ENCODE data around the gene TTYH1. TPM values are rescaled to one million over a fixed set of nuclear protein-coding genes. Genes with fewer than 3 reads are reported as not detected.

Gene TTYH1
- total RNA-seq, 1 donor from 2014 or later, result 72.2 TPM

Other genes starting within 250 kb of the TTYH1 start
- 2.9 TPM for gene TMC4, start 242.3 kb upstream of the TTYH1 start, total RNA-seq
- gene MBOAT7, start 225.9 kb upstream of the TTYH1 start, total RNA-seq, result 56.0 TPM
- gene TSEN34, start 224.2 kb upstream of the TTYH1 start, total RNA-seq, result 24.3 TPM
- 1,121 TPM for gene RPS9, start 214.6 kb upstream of the TTYH1 start, total RNA-seq
- gene LILRB3, start 192.5 kb upstream of the TTYH1 start, total RNA-seq, result 23.9 TPM
- gene LILRA6, start 172.7 kb upstream of the TTYH1 start, total RNA-seq, result 11.4 TPM
- 24.1 TPM for gene LILRB5, start 158.2 kb upstream of the TTYH1 start, total RNA-seq
- gene LILRB2, start 134.4 kb upstream of the TTYH1 start, total RNA-seq, result 12.9 TPM
- gene LILRA5, start 102.3 kb upstream of the TTYH1 start, total RNA-seq, result 5.3 TPM
- 2.1 TPM for gene LILRA4, start 76.3 kb upstream of the TTYH1 start, total RNA-seq
- gene LAIR1, start 50.5 kb upstream of the TTYH1 start, total RNA-seq, result 44.7 TPM
- 305 TPM for gene LENG8, start 33.7 kb downstream of the TTYH1 start, total RNA-seq
- gene LENG9, start 48.3 kb downstream of the TTYH1 start, total RNA-seq, result 6.0 TPM
- 52.8 TPM for gene CDC42EP5, start 57.8 kb downstream of the TTYH1 start, total RNA-seq
- gene LAIR2, start 87.4 kb downstream of the TTYH1 start, total RNA-seq, result 1.1 TPM
- 5.3 TPM for gene LILRA2, start 158.3 kb downstream of the TTYH1 start, total RNA-seq
- gene LILRA1, start 178.2 kb downstream of the TTYH1 start, total RNA-seq, result 2.3 TPM
- gene LILRB1, start 215.0 kb downstream of the TTYH1 start, total RNA-seq, result 10.7 TPM
- gene LILRB4, start 247.5 kb downstream of the TTYH1 start, total RNA-seq, result 5.5 TPM

All from sciatic nerve (tissue), 1 donor.